ENCODE results near the gene CA10.

CA10 gene

GRCh38 chr17:51630101-51630671 lies 528.3 kb downstream of the CA10 start:
- DNase-seq = no peak

DNA sequence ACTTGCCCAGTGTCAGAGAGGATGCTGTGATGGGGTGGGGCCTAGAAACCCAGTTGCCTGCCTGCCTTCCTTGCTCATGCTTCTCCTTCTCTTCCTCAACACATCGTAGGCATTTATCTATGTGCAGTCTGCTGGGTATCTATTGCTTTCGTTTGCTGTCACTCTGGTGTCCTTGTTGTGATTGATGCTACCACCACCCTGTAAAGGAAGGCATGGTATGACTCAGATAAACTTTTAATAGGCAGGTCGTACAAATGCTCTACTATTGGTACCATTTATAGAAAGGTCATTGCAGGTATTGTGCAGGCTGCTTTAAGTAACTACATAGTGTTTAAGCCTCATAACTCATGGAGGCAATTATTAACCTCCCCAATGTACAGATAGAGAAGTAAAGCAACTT lies 529.3 kb downstream of the CA10 start:
- DNase-seq = no peak

- DNase-seq = no peak
These were observed 530.7 kb downstream of the CA10 start for GRCh38 chr17:51627779-51628178.

DNA sequence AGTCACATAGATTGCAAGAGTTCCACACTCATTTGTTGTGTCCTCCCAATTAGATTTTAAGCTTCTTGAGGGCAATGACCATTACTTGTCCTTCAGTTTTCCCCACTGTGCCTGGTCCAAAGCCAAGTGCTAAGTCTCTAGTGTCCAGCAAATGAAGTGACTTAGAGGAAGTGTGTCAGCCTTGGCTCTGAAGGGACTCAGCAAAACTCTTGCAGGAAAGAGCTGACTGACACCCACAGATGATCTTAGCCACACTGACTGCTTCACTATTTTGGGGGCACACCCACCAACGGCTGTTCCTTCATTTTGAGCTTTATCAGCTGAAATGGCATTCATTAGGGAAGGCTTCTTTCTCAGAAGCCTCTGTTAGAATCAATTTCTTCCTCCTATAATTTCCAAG lies 540.0 kb downstream of the CA10 start:
- no peak for DNase-seq

DNA sequence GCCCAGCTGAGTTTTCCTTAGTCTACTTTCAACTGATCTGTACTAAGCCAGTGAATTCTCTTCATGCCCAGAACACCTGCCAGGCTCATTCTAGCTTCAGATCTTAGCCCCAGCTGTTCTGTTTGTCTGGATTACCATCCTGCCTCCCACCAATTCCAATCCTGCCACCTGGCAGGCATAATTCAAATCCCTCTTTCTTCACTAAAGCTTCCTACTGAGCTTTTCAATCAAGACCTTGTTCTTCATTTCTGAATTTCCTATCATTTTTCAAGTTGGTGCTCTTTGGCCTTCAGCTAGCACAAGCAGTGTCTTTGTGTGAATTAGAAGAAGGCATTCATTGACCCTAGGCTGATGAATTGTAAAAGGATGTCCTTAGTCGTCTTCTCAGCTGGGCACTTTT lies 540.5 kb downstream of the CA10 start:
- no peak for DNase-seq

GRCh38 chr17:51613255-51613654 lies 545.3 kb downstream of the CA10 start:
- DNase-seq = no peak

DNA sequence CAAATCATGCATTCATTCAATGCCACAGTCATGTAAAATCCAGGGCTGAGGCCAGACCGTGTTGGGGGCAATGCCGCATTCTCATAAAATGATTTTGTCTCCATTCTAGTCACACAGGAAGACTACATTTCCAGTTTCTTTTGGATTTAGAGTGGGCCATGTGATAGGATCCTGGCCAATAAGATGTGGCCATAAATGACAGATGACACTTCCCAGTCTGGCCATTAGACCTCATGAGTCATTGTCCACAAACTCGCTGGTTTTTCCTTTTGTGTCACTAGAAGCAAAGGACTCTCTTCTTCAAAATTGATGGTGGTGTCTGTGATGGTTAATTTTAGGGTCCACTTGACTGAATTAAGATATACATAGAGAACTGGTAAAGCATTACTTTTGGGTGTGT lies 545.8 kb downstream of the CA10 start:
- DNase-seq = no peak

DNA sequence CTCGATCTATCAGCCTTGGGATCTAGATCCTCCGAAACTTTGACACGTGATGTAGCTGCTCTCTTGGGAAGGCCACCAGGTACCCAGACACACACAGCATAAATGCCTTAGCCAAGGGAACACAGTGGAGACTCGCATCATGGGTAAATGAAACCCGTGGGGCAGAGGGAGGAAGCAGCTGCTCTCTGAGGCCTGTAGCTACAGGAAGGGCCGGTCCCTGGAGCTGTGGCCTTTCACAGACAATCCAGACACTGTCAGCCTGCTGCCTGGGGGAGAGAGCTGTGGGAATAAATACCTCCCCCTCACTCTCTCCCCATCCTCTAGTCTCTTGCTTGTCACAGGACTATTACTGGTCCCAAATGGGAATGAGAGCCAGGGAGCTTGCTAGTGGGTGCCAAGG lies 546.9 kb downstream of the CA10 start:
- DNase-seq = no peak

DNA sequence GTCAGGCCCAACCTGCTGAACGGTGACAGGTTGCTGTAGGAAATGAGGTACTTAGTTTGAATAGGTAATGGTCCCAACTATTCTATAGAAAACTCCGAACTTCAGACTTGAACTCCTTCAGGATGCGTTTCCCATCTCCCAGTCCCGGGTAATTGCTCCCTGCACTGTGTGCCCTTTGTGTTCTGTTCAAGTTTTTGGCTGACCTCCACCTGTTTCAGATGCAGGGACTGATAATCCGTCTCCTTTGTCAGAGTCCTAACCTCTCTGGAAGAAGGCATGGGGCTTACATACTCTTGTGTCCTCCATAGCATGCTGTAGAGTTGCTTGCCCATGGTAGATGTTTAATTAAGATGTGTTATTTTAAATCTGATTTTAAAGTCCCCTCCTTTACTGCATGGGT lies 547.7 kb downstream of the CA10 start:
- no peak for DNase-seq

- no peak for DNase-seq
These were observed 548.4 kb downstream of the CA10 start for GRCh38 chr17:51610155-51610554.

GRCh38 chr17:51608251-51608933 lies 550.1 kb downstream of the CA10 start:
- DNase-seq = no peak

DNA sequence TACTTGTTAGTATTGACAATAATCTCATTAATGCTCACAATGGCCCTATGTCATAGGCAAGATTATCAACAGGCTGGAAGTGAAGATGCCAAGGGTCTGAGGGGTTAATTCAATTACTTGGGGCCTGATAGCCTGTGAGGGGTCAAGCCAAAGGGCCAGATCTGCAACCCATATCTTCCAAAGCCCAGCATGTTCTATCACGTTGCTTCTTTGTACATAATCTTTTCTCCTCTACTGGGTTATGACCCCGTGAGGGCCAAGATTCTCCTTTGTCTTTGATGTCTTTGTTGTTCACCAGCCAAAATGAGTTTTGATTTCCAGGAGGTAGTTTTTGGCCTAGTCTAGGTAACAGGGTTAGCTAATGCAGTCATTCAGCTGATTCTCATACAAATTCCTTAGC lies 551.0 kb downstream of the CA10 start:
- no peak for DNase-seq

DNA sequence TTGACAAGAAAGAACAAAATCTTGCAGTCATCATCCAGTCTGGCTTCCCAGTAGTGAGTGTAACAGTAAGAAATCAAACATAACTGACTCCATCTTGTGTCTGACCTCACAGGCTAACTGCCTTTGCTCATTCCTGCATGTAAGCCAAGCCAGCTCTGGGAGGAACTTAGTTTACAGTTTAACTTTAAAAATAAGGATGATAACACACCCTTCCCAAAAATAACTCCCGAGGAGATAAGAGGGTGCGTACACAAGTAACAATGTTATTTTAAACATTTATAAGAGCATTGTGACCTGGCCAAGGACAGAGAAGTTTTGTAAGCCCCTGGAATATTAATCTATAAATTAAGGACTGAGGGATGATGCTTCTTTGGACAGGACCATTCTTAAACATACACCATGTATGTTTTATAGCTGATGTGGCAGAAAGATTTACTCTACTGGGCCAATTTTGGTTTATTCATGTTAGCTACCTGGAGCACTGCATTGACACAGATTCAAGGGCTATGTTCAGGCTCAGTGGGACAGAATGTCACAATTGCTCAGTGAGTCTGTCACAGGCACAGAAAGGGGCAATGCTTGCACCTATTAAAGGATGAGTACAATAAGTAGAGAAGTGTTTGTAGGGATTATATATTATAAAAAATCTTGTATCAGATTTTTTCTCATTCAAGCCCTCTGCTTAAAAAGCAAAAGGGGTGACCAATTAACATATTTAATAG lies 554.1 kb downstream of the CA10 start:
- DNase-seq = no peak

DNA sequence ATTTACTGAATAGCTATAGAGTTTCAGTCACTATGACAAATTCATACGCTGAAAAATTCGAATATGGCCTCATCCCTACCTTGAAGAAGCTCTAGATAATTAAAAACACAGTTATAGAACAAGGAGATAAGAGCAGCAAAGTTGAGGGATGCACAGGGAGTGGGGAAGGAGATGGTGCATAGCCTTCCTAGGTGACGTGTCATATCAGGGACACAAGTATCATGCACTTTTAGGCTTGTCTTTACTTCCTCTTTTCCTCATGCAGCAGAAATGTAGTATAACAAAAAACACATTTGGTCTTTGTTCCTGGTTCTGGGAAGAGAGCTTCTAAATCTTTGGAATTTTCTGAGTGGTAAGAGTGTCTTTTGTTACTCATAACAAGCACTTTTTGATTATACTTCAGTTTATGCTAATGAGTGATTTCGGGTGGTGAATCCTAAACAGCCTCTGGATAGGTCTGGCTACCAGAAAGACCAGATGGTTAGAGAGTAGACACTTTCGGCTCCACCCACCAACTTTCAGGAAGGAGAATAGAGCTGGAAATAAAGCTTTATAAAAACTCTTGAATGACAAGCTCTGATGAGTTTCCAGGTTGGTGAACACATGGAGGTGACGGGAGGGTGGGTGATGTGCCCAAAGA lies 556.8 kb downstream of the CA10 start:
- no peak for DNase-seq

DNA sequence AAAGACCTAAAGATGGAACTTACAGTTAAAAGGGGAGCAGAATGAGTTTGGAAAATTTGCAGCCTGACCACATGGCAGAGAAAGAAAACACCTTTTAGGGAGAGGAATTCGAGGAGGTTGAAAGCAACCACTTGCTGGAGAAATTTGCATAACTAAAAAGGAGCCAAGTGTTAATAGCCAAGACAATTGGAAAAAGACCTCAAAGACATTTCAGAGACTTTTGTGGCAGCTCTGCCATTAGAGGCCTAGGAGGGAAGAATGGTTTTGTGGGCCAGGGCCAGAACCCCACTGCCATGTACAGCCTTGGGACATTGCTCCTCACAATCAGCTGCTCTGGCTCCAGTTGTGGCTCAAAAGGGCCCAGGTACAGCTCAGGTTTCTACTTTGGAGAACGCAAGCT lies 559.7 kb downstream of the CA10 start:
- DNase-seq = no peak

DNA sequence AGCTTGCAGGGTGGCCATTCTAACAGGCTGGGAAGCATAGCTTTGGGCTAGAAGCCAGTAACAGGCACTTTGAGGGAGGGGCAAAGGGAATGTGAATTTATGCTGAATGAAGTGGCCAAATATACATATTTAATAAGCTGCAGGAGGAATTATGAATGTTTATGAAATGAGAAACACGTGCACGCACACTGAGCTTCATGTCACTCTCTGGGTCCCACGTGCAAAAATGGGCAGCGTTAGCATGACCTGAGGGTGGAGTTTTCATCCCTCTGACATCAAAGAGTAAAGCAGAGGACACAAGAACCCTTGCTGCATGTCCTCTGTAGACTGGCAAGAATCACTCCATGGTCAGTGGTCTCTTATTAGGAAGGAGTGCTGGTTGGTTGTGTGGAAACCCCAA lies 561.2 kb downstream of the CA10 start:
- no peak for DNase-seq

DNA sequence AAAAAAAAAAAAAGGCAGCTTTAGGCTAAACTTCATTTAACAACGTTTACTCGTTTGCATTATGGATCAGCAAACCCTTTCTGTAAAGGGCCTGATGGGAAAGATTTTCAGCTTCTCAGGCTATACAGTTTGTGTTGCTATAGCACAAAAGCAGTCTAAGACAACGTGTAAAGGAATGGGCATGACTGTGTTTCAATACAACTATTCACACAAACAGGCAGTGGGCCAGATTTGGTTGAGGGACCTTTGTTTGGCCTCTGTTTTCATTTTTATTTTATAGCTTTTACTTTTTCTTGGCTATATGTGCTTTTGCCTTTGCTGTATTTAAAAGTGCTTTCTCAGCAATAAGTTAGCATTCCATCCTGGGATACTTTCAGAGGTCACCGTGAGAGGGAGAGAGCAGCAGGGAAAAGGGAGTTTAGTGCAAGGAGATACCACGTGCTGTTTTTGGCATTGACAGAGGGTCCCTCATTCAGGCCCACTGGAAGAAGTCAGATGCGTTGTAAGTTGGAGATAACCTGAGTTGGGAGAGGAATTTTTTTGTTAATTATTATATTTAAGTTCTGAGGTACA lies 562.6 kb downstream of the CA10 start:
- no peak for DNase-seq

DNA sequence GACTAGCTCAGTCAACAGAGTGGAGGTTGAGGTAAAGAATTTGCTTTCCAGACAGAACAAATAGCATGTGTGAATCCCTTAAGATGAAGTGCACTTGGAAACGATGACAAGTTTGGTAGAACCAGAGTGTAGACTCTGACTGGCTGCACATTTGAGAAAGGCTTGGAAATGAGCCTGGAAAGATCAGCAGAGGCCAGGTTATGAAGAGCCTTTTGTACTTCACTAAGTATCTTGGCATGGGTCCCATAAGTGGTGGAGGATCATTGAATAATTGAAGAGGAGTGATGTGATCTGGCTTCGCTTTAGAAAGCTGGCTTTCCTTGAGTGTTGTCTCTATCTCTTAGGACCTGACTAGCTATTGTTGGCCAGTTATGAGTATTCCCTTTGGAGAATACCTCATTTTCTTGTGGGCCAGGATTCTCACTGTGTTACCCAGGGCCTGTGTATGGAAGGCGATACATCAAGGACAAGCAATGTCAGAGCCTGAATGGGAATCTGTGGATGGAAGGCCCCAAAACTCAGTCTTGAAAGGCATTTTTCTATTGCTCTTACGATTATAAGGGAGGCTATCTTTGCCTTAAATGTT lies 568.4 kb downstream of the CA10 start:
- DNase-seq = no peak

GRCh38 chr17:51588063-51588462 lies 570.5 kb downstream of the CA10 start:
- DNase-seq = no peak

DNA sequence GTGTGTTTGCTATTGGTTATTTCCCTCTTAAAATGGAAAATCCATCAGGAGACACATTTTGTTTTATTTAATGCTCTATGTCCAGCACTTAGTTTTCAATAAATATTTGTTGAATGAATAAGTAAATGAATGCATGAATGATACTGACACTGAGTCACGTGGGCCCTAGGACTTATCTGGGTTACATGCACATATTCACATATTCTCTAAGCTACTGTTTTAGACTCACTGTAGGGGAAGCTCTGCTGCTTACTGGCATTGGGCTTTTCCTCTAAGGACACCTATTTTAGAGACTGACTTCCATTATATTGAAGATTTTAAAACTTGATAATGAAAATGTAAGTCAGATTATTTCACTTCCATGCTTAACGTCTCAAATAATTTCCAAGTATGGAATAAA lies 571.0 kb downstream of the CA10 start:
- DNase-seq = no peak

DNA sequence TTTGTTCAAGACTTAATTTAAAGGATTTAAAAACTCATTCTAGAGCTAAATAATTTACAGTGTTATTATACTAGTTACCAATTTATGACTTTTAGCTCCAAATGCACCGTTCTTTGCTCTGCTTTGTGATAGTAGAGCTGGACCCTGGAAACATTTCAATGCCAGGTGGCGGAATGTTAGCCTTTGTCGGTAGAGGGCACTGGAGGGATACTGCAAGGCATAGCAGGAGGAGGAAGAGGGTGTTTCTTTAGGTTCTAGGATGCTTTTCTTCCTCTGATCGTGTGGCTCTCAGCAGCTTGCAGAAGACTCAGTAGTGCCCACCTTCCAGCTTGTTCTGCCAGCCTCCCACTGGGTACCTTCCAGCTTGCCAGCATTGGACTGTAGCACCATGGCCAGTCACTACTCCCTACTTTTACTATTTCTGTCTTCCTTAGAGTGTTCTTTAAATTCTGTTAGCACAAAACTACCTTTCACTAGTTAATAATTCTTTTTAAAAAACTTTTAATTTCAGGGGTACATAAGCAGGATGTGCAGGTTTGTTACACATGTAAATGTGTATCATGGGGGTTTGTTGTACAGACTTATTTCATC lies 572.9 kb downstream of the CA10 start:
- DNase-seq = no peak

DNA sequence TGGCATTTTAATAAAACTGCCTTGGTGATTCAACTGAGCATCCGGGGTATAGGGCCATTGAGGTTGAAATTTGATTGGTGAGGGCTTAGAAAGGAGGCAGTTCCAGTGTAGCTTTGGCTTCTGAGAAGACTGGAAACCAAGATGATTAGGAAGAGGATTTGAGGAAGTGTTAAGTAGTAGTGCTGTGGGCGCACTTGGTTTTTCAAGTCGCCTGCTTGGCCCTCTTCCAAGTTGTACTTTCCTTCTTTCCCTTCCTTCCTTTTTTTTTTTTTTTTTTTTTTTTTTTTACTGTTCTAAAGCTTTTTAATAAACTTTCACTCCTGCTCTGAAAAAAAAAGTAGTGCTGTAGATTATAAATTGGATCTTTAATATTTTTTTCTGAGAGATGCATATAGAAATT lies 577.6 kb downstream of the CA10 start:
- DNase-seq = no peak
